HG03045 (cell line): ENCODE data around the gene PGP.

ENCODE experiments used
- ATAC-seq: cut with Tn5 transposase; IDR thresholded peaks from one replicate; pipeline ENCODE4 v1.9.1; 2021; ENCODE audit warnings: mild to moderate bottlenecking, moderate library complexity; ENCODE audit not compliant: unreplicated experiment

PGP gene

GRCh38 chr16:2200313-2200712 is 14.3 kb downstream of the PGP start:
- no peak for ATAC-seq

GRCh38 chr16:2199621-2200139 is 15.0 kb downstream of the PGP start:
- ATAC-seq, result no peak

- no peak for ATAC-seq
Observed at GRCh38 chr16:2199095-2199494, 15.5 kb downstream of the PGP start.

- ATAC-seq, result no peak
Observed at GRCh38 chr16:2198283-2198682, 16.4 kb downstream of the PGP start.

GRCh38 chr16:2197765-2198164 is 16.9 kb downstream of the PGP start:
- no peak for ATAC-seq

GRCh38 chr16:2196981-2197511 is 17.6 kb downstream of the PGP start:
- no peak for ATAC-seq

- no peak for ATAC-seq
Observed at GRCh38 chr16:2196162-2196980, 18.3 kb downstream of the PGP start, which contains the start of gene CASKIN1. CASKIN1 (minus strand) TSS chr16:2196605; CDS start chr16:2196432, 173 bp downstream.

- no peak for ATAC-seq
Observed at GRCh38 chr16:2195322-2196161, 19.1 kb downstream of the PGP start.

- no peak for ATAC-seq
Observed at GRCh38 chr16:2194852-2195321, 19.8 kb downstream of the PGP start.

GRCh38 chr16:2194166-2194834 is 20.3 kb downstream of the PGP start:
- no peak for ATAC-seq

- no peak for ATAC-seq
Observed at GRCh38 chr16:2191446-2191706, 23.3 kb downstream of the PGP start.

- no peak for ATAC-seq
Observed at GRCh38 chr16:2190659-2191445, 23.8 kb downstream of the PGP start.

GRCh38 chr16:2190002-2190658 is 24.5 kb downstream of the PGP start:
- ATAC-seq, result no peak

- no peak for ATAC-seq
Observed at GRCh38 chr16:2189252-2189893, 25.3 kb downstream of the PGP start.

- ATAC-seq, result no peak
Observed at GRCh38 chr16:2188395-2188794, 26.2 kb downstream of the PGP start.

GRCh38 chr16:2187212-2187611 is 27.4 kb downstream of the PGP start:
- no peak for ATAC-seq

GRCh38 chr16:2186505-2186904 is 28.1 kb downstream of the PGP start:
- ATAC-seq, result no peak

GRCh38 chr16:2186064-2186463 is 28.6 kb downstream of the PGP start:
- ATAC-seq, result no peak

GRCh38 chr16:2184962-2185361 is 29.7 kb downstream of the PGP start:
- no peak for ATAC-seq
